CD4-positive, alpha-beta T cell treated with Interleukin-15 for 1 hour (primary cell): ENCODE measurements around the gene THRAP3.

Experiments used
- DNase-seq: peaks from one replicate; pipeline ENCODE4 v3.0.0-alpha.2; 2020

THRAP3 gene

DNA sequence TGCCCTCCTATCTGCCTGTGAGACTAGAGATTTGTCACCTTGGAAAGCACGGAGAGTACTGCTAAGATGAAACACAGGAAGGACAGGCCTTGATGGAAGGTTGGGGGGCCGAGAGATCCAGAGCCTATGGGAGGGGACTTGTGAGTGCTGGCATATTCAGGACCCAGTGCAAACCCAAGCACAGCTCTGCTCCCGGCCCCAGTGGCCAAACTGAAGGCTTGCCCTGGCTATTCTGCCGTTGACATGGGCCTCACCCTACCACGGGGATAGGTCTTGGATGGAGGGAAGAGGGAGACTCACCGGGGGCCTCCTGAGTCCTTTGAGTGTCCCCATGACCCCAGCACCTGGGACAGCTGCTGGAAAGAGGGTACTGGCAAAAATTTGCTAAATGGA lies 103.8 kb downstream of the THRAP3 start:
- no peak for DNase-seq

DNA sequence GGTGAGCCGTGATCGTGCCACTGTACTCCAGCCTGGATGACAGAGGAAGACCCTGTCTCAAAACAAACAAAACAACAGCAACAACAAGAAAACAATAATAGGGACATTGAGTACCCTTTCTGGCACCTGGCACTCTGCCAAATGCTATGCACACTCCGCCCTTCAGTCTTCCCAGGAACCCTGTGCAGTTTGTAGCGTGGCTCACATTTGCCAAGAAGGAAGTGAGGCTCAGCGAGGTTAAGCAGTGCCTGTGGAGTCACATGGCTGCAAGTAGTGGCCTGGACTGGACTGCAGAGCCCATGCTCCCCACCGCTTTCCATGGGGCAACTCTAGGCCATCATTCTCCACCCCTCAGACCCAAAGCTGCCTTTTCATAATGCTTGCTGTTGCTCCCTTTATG lies 104.5 kb downstream of the THRAP3 start:
- no peak for DNase-seq

DNA sequence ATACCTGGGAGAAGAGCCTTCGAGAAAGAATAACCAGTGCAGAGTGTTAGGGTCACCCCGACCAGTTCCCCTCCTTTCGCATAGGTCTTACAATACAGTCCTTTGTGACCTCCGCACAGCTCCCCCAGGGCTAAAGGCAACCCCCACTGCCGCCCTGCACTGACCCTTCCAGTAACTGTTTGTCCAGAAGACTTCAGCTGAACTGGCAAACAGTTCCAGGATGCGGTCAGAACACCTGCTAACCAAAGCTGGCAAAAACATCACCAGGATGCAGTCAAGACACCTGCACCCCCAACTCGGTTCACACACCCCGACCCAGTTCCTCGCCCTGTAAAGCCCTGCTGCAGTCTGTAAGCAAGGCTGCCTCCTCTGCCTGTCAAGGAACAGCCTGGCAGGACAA lies 105.6 kb downstream of the THRAP3 start:
- DNase-seq, result no peak

DNA sequence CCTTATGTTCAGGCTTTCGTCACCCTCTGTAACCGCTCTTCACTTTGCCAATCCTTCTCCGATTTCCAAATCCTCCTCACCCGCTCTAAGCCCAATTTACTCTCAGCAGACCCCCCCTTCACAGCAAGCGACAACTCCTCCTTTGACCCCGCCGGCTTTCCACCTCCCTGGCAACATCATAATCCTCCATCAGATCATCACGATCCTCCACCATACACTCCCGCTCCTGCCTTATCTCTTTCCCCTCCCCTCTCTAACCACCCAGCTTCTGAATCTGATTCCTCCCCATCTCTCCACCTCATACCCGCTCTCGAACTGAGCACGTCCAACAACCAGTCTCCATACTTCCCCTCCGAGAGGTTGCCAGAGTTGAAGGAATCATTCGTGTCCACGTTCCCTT lies 106.7 kb downstream of the THRAP3 start:
- DNase-seq, result no peak

DNA sequence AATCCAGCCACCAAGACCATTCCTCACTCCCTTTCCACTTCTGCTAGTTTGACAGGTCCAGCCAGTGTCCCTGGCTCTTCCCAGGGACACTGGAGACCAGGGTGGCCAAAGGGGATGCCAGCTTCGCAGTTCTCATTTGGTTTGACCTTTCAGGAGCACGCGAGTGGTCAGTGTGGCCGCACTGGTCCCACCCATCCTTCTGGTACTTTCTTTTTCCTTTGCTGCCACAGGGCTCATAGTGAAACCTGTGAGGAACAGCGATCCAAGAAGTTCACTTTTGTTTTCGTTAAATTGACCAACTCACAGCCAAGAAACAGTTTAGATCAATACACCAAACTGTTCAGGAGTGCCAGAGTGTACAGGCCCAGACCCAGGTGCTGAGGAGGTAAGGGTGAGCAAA lies 113.6 kb downstream of the THRAP3 start:
- no peak for DNase-seq

DNA sequence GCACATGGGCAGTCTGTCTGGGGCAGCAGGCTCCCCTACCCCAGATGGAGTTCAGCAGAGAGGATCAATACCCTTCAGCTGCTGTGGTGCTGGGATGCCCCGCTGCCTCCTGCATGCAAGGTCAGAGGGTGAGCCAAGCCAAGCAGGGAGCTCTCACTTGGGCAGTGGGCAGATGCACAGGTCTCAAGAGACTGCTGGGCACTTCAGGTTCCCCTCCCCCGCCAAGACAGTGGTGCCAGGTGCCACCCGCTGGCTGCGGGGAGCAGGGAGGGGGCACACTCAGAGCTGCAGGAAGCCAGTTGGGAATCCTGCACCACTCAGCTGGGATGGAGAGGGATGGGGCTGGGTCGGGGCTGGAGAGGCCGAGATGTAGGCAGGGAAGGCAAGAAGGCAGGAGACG lies 115.0 kb downstream of the THRAP3 start:
- DNase-seq, result no peak

DNA sequence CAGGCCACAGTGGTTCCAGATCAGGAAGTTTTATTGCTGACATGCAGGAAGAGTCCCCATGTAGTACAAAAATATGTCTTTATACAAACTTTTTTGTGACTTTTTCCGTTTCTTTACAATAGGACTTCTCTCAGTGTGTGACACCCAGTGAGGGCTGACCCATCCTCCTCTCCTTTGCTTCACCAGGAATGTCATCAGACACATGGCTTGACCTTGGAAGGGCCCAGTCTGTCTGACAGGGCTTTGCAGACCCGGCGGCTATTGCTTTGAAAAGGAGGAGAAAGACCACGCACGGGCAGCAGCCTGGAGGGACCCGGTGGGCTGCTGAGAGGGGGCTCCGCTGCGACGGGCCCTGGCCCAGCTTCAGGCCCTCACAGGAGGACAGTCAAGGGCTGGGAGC lies 115.4 kb downstream of the THRAP3 start:
- DNase-seq, result no peak

DNA sequence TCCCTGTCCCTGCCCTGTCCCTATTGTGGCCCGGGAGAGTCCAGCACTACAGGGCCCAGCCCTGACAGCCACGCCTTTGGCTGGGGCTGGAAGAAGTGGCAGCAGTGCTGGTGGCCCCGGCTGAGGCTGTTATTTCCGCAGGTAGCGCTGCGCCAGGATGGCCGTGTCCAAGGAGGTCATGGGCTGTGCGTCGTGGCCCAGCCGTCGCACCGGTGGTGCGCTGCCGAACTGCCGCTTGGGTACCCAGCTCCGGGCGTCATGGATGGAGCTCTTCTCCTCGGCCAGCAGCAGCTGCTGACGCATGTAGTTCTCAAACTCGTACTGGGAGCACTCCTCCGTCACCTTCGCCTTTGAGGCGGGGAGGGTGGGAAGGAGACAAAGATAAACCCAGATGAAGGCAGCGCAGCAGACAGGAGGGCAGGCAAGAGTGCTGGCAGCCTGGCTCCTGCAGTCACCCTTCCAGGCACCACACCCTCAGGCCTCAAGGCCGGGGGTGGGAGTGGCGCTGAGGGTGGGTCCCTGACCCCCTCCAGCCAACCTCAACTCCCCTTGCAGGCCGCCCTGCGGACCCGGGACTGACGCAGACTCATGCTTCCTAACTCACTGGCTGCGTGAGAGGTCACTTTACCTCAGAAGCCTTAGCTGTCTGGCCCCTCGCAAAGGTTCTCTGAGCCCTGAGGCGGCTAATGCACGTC lies 117.5 kb downstream of the THRAP3 start:
- no peak for DNase-seq

DNA sequence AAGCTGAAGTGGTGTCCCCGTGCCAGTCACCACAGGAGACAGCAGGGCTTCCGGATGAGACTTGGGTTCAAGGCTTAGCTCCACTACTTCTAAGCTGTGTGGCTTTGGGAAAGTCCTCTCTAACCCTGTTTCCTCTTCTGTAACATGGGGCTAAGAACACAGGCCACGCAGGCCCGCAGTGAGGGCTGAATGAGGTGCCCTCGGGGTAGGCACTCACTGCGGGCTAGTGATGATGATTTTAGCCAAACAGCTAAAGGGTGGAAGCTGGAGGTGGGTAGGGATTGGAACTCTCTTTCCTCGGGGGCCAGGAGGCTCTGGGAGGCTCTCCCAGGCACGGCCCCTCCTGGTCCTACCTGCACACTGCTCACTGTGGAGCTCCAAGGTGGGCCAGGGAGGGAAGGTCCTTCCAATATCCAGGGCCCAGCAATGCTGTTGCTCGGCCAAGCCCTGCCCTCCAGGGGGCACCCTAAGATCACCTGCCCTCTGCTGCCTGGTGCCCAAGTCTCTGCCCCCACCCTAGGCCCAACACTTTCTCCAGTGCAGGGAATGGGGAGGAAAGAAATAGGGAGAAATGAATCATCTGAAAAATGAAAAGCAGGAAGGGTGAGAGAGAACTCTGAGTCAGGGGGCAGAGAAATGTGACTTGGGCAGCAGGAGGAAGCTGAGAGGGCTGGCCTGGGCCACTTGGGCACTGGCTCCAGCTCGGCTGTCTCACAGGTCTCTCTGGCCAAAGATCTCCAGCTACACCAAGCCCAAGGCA lies 118.4 kb downstream of the THRAP3 start:
- peak; percentile 57 for DNase-seq

DNA sequence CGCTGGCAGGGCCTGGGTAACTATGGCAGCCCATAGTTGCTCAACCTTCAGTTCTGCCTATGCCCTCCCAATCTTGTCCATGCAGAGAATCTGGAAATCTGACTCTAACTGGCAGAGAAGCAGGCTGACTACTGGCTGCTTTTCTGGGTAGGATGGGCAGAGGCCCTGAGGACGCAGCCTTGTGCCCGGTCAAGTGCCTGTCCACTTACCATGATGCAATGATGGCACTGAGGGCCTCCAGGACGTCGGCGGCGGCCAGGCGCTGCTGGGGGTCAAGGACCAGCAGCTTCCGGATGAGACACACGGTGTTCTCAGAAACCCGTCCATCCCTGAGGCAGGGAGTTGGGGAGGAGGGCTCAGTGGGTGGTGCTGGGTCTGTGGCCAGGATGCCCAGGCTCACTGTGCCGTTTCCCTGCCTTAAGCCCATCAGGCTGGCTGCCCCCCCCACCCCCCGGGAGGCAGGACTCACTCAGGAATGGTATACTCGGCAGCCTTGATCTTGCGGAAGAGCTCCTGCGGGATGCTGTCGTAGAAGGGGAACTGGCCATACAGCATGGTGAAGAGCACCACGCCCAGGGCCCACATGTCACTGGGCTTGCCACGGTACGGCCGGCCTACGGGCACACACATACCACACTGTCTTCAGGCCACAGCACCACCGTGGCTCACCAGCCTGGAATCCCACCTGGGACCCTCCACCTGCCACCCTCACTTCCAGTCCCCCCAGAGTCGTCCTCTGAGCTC lies 119.6 kb downstream of the THRAP3 start:
- no peak for DNase-seq

DNA sequence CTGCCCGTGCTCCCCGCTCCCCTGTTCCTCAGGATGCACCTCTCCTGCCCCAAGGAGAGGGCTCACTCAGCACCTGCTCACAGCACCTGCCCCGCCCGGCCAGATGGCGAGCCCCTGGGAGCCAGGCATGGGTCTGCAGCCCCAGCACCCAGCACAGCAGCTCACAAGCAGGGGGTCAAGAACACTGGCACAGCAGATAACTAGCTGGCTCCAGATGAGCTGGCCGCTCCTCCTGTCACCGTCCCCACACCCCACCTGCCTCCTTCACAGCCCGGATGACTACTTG lies 120.1 kb downstream of the THRAP3 start:
- no peak for DNase-seq

DNA sequence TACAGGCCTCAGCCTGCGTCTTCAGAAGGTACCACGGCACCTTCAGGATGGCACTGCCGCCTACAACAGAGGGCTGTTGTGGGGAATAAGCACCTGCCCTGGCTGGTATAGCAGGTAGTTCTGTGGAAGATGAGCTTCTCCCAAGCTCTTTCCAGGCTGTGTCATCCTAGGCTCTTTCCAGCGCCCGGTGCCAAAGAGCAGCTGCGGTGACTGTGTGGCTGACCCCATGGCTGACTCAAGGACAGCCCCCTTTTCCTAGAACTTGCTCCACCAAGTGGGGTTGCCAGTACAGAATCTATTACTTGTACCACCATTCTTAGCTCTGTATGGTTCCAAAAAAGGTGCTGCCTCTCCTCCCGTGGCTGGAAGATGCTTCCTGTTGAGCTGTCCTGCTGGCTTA lies 121.1 kb downstream of the THRAP3 start:
- no peak for DNase-seq

DNA sequence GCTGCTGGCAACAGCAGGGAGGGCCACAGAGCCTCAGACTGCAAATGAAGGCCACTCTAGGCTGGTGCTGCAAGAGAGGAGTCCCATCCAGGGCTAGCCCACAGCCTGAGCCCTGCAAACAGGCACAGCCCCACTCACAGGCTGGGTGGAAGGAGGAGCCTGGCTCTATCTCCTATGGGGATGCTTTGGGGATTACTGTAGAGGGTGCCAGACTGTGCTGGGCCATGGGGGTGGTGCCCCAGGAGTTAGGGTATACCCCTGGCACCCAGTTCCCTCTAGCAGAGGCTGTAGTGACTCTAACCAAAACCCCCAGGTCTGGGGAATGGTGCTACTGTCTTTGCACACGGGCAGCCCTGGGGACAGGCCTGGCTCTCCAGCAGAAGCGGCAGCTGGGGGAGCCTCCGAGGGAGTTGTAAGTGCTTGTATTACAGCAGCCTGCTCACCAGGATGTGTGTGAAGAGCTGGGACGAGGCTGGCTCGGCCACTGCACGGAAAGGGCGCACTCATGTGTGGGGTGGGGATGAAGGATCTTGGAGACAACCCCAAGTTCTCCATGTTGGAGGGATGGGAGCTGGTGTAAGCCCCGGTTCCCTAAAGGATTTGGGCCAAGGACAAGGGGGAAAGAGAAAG lies 122.6 kb downstream of the THRAP3 start:
- DNase-seq, result no peak

DNA sequence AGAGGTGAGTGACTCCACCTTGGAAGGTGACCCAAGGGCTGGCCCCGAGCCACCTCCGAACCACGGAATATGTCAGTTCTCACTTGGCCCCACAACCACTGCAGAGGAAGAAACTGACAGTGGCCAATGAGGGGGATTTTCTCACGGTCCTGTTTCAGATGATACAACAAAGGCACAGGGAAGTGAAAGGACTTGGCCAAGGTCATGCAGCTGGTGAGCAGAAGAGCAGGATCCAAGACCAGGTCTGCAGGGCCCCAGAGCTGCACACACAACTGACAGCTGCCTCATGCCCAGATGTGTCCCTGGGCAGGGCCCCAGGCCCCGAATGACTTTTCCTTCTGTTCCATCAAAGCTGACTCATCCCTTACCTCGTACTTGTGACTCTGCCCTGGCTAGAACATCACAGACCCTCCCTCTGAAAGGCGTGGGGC lies 125.0 kb downstream of the THRAP3 start:
- DNase-seq, result peak; percentile 40

DNA sequence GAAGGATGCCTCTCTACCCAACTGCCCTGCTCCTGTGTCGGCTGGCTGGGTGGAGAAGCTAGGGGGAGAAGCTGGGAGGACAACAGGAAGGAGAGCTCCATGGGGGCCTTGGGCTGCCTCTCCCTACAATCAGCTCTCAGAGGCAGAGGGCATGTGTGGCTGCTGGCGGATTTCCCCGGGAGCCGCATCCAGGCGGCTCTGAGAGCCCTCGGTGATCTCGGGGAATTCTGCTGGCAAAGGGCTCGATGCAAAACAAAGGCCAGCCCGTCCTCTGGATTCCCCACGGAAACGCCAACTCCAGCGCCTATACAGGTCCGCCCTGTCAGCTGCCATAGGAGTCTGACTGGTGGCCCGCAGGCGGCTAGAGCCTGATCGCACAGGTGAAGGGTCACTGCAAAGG lies 125.6 kb downstream of the THRAP3 start:
- DNase-seq, result no peak

DNA sequence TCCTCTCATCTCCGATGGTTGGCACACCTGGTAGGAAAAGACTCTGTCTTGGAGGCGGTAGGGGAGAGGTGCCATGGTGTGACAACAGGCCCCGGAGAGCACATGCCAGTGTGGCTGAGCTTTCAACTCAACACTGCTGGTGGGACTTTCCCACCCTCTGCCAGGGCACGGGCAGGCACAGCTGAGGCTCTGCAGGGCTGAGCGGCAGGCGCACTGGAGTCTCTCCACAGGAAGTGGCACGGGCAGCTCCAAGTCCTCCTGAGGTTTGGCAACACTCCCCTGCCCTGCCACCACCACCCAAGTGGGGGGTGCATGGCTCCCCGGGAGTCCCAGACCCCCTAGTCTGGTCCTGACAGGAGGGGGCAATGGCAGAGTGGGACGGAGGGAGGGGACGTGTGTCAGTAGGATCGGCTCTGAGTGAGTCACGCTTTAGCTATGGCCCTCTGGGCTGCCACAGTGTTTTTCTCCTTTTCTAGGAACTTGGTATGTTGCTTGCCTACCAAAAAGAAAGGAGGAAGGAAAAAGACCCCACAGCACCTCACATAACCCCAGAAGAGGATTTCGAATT lies 126.5 kb downstream of the THRAP3 start:
- DNase-seq, result peak; percentile 48

DNA sequence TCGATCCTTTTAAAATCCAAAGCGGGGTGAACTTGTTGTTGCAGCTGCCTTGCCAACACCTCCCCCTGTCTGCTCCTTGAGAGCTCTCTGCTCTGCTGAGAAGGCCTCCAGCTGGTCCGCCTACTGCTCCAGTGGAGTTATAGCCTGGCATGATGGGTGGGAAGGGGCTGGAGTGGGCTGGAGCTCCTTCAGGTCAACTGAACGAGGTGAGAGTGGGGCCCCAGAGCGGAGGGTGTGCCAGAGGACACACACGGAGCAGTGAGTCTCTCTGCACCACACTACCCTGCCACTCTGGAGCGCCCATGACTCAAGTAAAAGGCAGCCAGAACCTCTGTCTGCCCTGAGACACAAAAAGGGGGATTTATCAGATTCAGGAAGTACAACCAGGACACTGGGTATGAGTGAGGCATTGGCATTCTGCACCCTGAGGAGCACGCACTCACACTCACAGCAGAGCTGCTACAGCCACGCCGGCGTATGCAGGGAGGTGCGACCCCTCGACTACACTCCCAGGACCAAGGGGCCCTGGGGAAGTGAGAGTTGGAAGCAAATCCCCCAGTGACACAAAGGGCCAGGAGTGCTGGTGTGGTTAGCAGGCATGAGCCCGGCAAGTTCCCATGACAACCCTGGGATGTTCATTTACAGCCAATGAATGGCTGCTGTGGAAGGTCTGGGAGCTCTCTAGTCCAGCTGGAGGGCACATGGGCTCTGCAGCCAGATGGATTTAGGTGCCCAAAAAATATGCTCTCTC lies 127.2 kb downstream of the THRAP3 start:
- no peak for DNase-seq

DNA sequence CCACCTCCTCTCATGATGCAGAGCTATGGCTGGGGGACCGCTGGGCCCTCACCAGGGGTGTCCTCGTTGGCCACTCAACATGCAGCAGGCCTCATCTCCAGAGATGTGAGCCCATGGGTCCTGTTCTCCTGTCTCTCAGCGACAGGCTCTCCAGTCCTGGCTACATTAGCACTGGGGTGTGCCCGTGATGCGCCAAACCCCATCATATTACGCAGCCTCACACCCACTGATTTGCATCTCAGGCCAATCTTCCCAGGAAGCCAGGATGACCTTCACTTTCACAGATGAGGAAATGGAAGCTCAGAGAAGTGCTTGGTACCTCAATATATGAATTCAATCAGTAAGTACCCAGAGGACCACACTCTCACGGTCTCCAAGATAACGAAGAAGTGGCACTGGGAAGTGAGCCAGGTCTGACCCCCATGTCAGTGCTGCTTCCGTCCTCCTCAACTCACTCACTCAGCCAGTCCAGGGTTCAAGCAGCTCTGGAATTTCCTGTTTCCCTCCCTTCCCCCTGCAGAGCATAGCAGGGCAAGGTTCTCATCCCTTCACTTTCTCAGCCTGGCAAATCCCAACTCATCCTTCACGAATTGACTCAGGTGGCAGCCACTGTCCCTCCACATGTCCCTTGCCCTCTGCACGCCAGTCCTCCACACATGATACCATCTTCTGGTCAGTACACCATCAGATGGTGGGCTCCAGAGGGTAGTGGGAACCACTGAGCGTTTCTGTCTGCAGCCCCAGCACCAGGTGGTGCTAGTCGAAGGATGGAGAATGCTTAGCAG lies 128.1 kb downstream of the THRAP3 start:
- no peak for DNase-seq

DNA sequence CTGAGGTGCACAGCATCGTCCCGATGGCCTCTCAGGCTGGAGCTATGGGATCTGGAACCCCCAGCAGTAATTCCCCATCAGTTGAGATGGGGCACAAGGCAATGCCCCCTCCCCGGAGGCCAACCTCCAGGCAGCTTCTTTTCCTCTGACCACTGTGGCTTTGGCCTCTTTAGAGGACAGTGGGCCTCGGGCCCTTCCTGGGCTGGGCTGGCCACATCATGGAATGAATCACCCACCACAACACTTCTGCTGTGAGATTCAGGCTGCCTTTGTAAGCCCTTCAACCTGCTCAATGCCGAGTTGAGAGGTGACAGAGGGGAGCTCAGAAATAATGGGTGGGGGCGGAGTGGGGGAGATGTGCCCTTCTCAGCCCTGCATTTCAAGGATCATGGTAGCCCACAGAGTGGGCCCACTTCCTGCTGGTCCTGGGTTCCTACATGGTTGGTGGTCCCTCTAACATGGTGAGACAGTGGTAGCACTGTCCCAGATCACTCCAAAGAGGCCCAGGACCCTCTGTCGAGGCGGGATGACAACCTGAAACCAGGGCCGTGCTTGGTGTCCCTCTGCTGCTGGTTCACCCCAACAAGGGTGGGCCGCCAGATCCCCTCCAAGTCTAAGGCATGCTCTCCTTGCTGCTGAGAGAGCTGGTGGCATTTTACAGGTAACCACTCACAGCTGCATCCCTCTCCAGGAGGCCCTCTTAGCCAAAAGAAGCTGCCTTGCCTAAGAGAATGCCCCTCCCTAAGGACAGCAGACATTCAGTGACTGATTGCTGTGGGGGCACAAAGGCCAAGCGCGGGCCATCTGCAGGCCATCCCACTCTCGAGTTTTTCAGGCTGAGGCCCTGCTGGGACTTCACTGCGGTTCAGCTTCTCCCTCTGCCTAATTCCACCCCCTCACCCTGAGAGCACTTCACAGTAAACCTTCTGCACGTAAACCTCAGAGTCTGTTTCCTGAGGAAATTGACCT lies 129.0 kb downstream of the THRAP3 start:
- DNase-seq, result no peak

DNA sequence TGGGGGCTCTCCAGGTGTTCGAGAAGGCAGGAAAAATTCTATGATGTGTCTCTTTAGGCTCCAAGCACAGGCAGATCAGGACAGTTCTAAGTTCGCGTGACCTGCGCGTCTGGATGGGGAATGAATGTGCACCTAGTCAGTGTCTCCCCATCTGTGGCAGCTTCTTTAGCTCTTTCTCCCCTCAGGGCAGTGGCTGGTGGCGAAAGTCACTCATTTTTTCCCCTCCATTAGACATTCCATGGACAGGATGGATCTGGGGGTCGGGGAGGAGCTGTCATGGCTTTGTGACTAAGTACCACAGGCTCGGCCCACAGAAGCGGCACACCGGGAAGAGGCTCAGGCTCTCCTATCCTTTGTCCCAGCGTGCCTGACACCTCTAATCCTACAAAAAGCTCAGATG lies 130.2 kb downstream of the THRAP3 start:
- DNase-seq, result no peak
